H9 (cell line): ENCODE results near the gene CD8A. TPM values are rescaled to one million over a fixed set of nuclear protein-coding genes. Genes with fewer than 3 reads are reported as not detected.

Experiments
- DNase-seq: peaks from one replicate; pipeline ENCODE4 v3.0.0-alpha.2; 2017
- H2AFZ ChIP-seq: one replicate; pipeline ENCODE4 v1.6.1; 2013; ENCODE audit warnings: mild to moderate bottlenecking, low read length, control low read depth, moderate library complexity
- H2AK5ac ChIP-seq: 2 replicates; pipeline ENCODE4 v1.6.1; 2013; ENCODE audit warnings: low read length, control low read depth, mixed read lengths; ENCODE audit not compliant: insufficient read length
- H2BK120ac ChIP-seq: one replicate; pipeline ENCODE4 v1.6.1; 2013; ENCODE audit warnings: low read depth, mild to moderate bottlenecking, low read length, control low read depth, inconsistent platforms; ENCODE audit not compliant: poor library complexity, severe bottlenecking
- H2BK12ac ChIP-seq: 2 replicates; pipeline ENCODE4 v1.6.1; 2013; ENCODE audit warnings: low read length, control low read depth, mixed read lengths, low read depth; ENCODE audit not compliant: insufficient read length
- H2BK15ac ChIP-seq: 2 replicates; pipeline ENCODE4 v1.6.1; 2013; ENCODE audit warnings: low read depth, low read length, control low read depth
- H2BK20ac ChIP-seq: one replicate; pipeline ENCODE4 v1.6.1; 2013; ENCODE audit warnings: low read depth, mild to moderate bottlenecking, low read length, control low read depth, inconsistent platforms; ENCODE audit not compliant: poor library complexity, severe bottlenecking
- H2BK5ac ChIP-seq: 2 replicates; pipeline ENCODE4 v1.6.1; 2013; ENCODE audit warnings: low read length, control low read depth, mixed read lengths; ENCODE audit not compliant: insufficient read length
- H3K14ac ChIP-seq: 2 replicates; pipeline ENCODE4 v1.6.1; 2013; ENCODE audit warnings: low read length, control low read depth; ENCODE audit not compliant: insufficient read depth
- H3K18ac ChIP-seq: 2 replicates; pipeline ENCODE4 v1.6.1; 2013; ENCODE audit warnings: low read depth, mild to moderate bottlenecking, mixed read lengths, low read length, control low read depth; ENCODE audit not compliant: insufficient read length
- H3K23ac ChIP-seq: 2 replicates; pipeline ENCODE4 v1.6.1; 2013; ENCODE audit warnings: low read length, control low read depth, mixed read lengths, low read depth; ENCODE audit not compliant: insufficient read length
- H3K23me2 ChIP-seq: 2 replicates; pipeline ENCODE4 v1.6.1; 2013; ENCODE audit warnings: low read depth, mild to moderate bottlenecking, mixed read lengths, low read length, control low read depth; ENCODE audit not compliant: insufficient read length, poor library complexity, severe bottlenecking
- H3K27ac ChIP-seq: 2 replicates; pipeline ENCODE4 v1.5.1; 2013; ENCODE audit warnings: low read length, control low read depth, mixed read lengths, low read depth; ENCODE audit not compliant: insufficient read length
- H3K27me3 ChIP-seq: 2 replicates; pipeline ENCODE4 v1.6.1; 2013; ENCODE audit warnings: low read length, control low read depth, inconsistent platforms; ENCODE audit not compliant: insufficient read depth
- H3K4ac ChIP-seq: 2 replicates; pipeline ENCODE4 v1.6.1; 2013; ENCODE audit warnings: low read depth, mild to moderate bottlenecking, control low read depth, inconsistent platforms, low read length, moderate library complexity
- H3K4me1 ChIP-seq: 2 replicates; pipeline ENCODE4 v1.6.1; 2013; ENCODE audit warnings: low read length, control low read depth, inconsistent platforms; ENCODE audit not compliant: insufficient read depth
- H3K4me2 ChIP-seq: 2 replicates; pipeline ENCODE4 v1.6.1; 2013; ENCODE audit warnings: low read length, control low read depth, mixed read lengths; ENCODE audit not compliant: insufficient read length, insufficient read depth
- H3K56ac ChIP-seq: 2 replicates; pipeline ENCODE4 v1.6.1; 2013; ENCODE audit warnings: low read depth, mild to moderate bottlenecking, mixed read lengths, low read length, control low read depth; ENCODE audit not compliant: insufficient read length
- H3K79me1 ChIP-seq: 2 replicates; pipeline ENCODE4 v1.6.1; 2013; ENCODE audit warnings: low read depth, mild to moderate bottlenecking, moderate library complexity, low read length, control low read depth, inconsistent platforms; ENCODE audit not compliant: insufficient read depth, poor library complexity, severe bottlenecking
- H3K79me2 ChIP-seq: 2 replicates; pipeline ENCODE4 v1.6.1; 2013; ENCODE audit warnings: low read length, control low read depth, inconsistent platforms; ENCODE audit not compliant: insufficient read depth
- H3K9ac ChIP-seq: 2 replicates; pipeline ENCODE4 v1.6.1; 2013; ENCODE audit warnings: low read length, control low read depth, mixed read lengths; ENCODE audit not compliant: insufficient read length; ENCODE audit errors: extremely low read depth
- H3K9me3 ChIP-seq: one replicate; pipeline ENCODE4 v1.6.1; 2013; ENCODE audit warnings: low read depth, low read length, inconsistent platforms; ENCODE audit not compliant: control insufficient read depth
- H3T11ph ChIP-seq: one replicate; pipeline ENCODE4 v1.6.1; 2013; ENCODE audit warnings: mild to moderate bottlenecking, low read length, control low read depth, inconsistent platforms
- H4K20me1 ChIP-seq: one replicate; pipeline ENCODE4 v1.6.1; 2013; ENCODE audit not compliant: control insufficient read depth, insufficient read length, insufficient read depth
- H4K5ac ChIP-seq: 2 replicates; pipeline ENCODE4 v1.6.1; 2013; ENCODE audit warnings: low read depth, mild to moderate bottlenecking, mixed read lengths, low read length, control low read depth; ENCODE audit not compliant: insufficient read length
- H4K8ac ChIP-seq: replicated peaks from 2 replicates; pipeline ENCODE4 v1.6.1; 2013; ENCODE audit warnings: low read length, control low read depth, mixed read lengths, low read depth; ENCODE audit not compliant: insufficient read length
- H4K91ac ChIP-seq: 2 replicates; pipeline ENCODE4 v1.6.1; 2013; ENCODE audit warnings: low read depth, mild to moderate bottlenecking, moderate library complexity, mixed read lengths, low read length, control low read depth; ENCODE audit not compliant: insufficient read length
- H3K27ac Mint-ChIP-seq, 3 experiments: 2 replicates in 2 of 3; 3 replicates in 1 of 3; pipeline ENCODE4 v1.8.0; 2020 to 2021; ENCODE audit warnings: mixed read lengths in 3 of 3, mild to moderate bottlenecking in 1 of 3, moderate library complexity in 1 of 3
- H3K27me3 Mint-ChIP-seq: 2 replicates; pipeline ENCODE4 v1.8.0; 2021; ENCODE audit warnings: low read depth, mild to moderate bottlenecking, moderate library complexity, mixed read lengths
- H3K36me3 Mint-ChIP-seq, 3 experiments: 2 replicates in 2 of 3; 3 replicates in 1 of 3; pipeline ENCODE4 v1.8.0; 2020 to 2021; ENCODE audit warnings: low read depth in 3 of 3, mixed read lengths in 3 of 3; ENCODE audit not compliant: insufficient read depth in 1 of 3
- H3K4me1 Mint-ChIP-seq, 2 experiments: 2 replicates each; pipeline ENCODE4 v1.8.0; 2020; ENCODE audit warnings: mixed read lengths in 2 of 2
- H3K4me3 Mint-ChIP-seq, 2 experiments: 2 replicates in 1 of 2; 3 replicates in 1 of 2; pipeline ENCODE4 v1.8.0; 2020 to 2021; ENCODE audit warnings: mild to moderate bottlenecking in 2 of 2, mixed read lengths in 2 of 2, moderate library complexity in 1 of 2
- H3K9me3 Mint-ChIP-seq, 2 experiments: 2 replicates in 1 of 2; 3 replicates in 1 of 2; pipeline ENCODE4 v1.8.0; 2020; ENCODE audit warnings: mild to moderate bottlenecking in 2 of 2, mixed read lengths in 2 of 2, moderate library complexity in 1 of 2
- WGBS: extraction: QIAGEN DNeasy Blood & Tissue Kit; methylation state at CpG from one replicate; pipeline ENCODE4 v1.1.7; 2013; ENCODE audit warnings: missing lambda C conversion rate, low lambda C conversion rate, mixed read lengths; ENCODE audit not compliant: insufficient read length; ENCODE audit errors: extremely low coverage; 5-methylcytosine and 5-hydroxymethylcytosine counted together
- total RNA-seq: library from RNA; stranded (reverse); gene quantifications from 2 replicates; pipeline ENCODE4 v1.2.1, GENCODE V29; 2021
- TF ChIP-seq, protein P1 (sequence below): fragments of 200-600 bp; sonication (generic); conservative IDR thresholded peaks from 3 replicates; pipeline ENCODE4 v1.8.0; 2021; ENCODE audit warnings: antibody characterized with exemption, mild to moderate bottlenecking

The CD8A gene
- total RNA-seq, 1 experiment from 2014 or later, result not detected

DNA sequence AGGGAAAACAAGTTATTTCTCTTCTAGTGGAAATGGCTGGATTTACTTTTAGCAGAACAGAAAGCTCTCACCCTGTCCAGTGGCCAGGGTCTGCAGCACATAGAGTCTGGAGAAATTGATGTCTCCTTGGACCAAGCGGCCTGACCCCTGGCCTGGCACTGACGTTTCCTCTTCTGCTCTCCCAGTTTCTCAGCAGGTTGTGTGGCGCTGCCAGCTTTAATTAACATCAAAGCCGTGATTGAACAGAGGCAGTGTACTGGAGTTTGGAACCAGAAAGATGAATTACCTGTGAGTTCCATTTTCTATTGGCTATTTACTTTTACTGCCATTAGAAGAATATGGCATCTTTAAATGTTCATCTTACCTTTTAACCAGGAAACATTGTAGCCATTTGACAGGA, 20.9 kb downstream of the CD8A start:
- Histone ChIP-seq H3K23ac (no peak overlapping the region), H3K9ac (no peak overlapping the region), H2BK5ac (no peak overlapping the region), H2BK12ac (no peak overlapping the region), H4K91ac (no peak overlapping the region), H2BK15ac (no peak overlapping the region), H3K18ac (no peak overlapping the region), H3K14ac (no peak overlapping the region), H2AFZ (no peak overlapping the region), H2AK5ac (no peak overlapping the region), H4K5ac (no peak overlapping the region), H3K27ac (no peak overlapping the region), H4K8ac (no peak overlapping the region), H3T11ph (no peak overlapping the region), H3K79me2 (no peaks in the 10 kb centered on the region), H3K79me1 (peaks cover 3% of the 10 kb centered on the region), H3K27me3 (no peaks in the 10 kb centered on the region), H4K20me1 (no peaks in the 10 kb centered on the region), H3K9me3 (no peaks in the 10 kb centered on the region), H3K4ac (no peak overlapping the region), H2BK20ac (no peak overlapping the region), H3K56ac (no peak overlapping the region), H2BK120ac (no peak overlapping the region), H3K4me2 (no peak overlapping the region), H3K4me1 (no peaks in the 10 kb centered on the region), H3K23me2 (peaks cover 2% of the 10 kb centered on the region)
- Mint-ChIP-seq H3K4me1 (peaks cover 6 to 20% of the 10 kb centered on the region in 2 experiments; a peak in 3 of 4 replicates), H3K4me3 (no peak overlapping the region), H3K27me3 (no peaks in the 10 kb centered on the region), H3K36me3 (peaks cover 20 to 82% (median 68%) of the 10 kb centered on the region in 3 experiments), H3K27ac (no peak overlapping the region; a peak in 1 of 7 replicates), H3K9me3 (no peaks in the 10 kb centered on the region)
- TF ChIP-seq, protein P1, sequence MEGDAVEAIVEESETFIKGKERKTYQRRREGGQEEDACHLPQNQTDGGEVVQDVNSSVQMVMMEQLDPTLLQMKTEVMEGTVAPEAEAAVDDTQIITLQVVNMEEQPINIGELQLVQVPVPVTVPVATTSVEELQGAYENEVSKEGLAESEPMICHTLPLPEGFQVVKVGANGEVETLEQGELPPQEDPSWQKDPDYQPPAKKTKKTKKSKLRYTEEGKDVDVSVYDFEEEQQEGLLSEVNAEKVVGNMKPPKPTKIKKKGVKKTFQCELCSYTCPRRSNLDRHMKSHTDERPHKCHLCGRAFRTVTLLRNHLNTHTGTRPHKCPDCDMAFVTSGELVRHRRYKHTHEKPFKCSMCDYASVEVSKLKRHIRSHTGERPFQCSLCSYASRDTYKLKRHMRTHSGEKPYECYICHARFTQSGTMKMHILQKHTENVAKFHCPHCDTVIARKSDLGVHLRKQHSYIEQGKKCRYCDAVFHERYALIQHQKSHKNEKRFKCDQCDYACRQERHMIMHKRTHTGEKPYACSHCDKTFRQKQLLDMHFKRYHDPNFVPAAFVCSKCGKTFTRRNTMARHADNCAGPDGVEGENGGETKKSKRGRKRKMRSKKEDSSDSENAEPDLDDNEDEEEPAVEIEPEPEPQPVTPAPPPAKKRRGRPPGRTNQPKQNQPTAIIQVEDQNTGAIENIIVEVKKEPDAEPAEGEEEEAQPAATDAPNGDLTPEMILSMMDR, result no peak
- no CpG with 5 or more reads among the region's 4 CpGs for WGBS
- DNase-seq, result no peak
